ENCODE results near the gene PRKCZ.

Gene PRKCZ

GRCh38 chr1:2080884-2081283, 30.7 kb downstream of the PRKCZ start:
- no peak overlapping the region for H3K4me3 ChIP-seq (ENCODE audit: low read depth in 1 of 2, low read length in 1 of 2)
- H3K27ac ChIP-seq, result no peak overlapping the region
- no peaks in the 10 kb centered on the region for H3K27me3 ChIP-seq
- no peak for TF ChIP-seq CTCF (IDR thresholded peaks at IDR 0.05)
- no peaks in the 10 kb centered on the region for H3K4me1 ChIP-seq (ENCODE audit: control insufficient read depth in 1 of 2, insufficient read depth in 1 of 2, low read depth in 1 of 2, low read length in 1 of 2)
- no peaks in the 10 kb centered on the region for H3K9me3 ChIP-seq
- no peaks in the 10 kb centered on the region for H3K36me3 ChIP-seq

DNA sequence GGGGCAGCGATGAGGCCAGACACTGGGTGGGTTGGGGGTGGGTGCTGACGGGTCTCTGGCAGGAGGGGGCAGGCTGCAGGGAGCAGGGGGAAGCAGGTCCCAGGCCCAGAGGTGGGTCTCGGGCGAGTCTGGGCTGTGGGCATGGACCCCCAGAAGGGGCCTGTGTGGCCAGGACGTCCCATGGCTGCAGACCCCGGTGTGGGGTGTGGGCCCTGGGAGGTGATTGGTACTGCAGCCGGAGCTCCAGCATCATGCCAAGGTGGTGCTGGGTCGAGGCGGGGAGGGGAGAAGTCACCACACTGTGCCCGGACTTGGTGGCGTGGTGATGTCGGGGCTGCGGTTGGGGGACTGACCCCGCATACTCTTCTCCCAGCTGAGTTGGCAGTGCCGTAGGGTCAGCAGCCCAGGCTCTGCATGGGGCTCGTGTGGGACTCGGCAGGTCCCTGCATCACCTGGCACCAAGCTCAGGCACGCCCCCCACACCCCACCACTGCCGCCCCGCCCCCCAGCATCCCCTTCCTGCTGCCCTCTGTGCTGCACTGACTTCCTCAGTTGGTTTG, 31.2 kb downstream of the PRKCZ start:
- TF ChIP-seq CTCF (IDR thresholded peaks at IDR 0.05), result no peak
- Histone ChIP-seq H3K36me3 (no peaks in the 10 kb centered on the region), H3K27ac (no peak overlapping the region), H3K4me1 (ENCODE audit: control insufficient read depth in 1 of 2, insufficient read depth in 1 of 2, low read depth in 1 of 2, low read length in 1 of 2) (no peaks in the 10 kb centered on the region), H3K4me3 (ENCODE audit: low read depth in 1 of 2, low read length in 1 of 2) (no peak overlapping the region), H3K27me3 (no peaks in the 10 kb centered on the region), H3K9me3 (no peaks in the 10 kb centered on the region)

DNA sequence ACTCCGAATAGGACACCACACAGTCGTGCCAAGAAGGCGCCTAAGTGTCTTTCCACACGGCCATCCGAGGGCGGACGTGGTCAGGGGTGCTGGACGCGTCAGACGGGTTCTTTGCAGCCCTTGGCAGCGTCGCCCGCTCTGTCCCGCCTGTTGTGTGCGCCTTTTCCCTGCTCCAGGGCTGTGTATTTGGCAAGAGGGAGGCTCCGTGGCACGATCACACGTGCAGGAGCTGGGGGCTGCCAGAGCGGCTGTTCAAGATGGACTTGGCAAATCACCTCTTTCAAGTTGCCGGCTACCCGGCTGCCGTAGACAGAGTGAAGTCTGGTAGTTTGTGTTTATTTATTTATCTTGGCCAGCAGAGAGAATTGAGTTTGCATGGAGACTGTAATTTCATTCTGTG, 31.9 kb downstream of the PRKCZ start:
- Histone ChIP-seq H3K9me3 (no peaks in the 10 kb centered on the region), H3K36me3 (no peaks in the 10 kb centered on the region), H3K27ac (no peak overlapping the region), H3K4me3 (ENCODE audit: low read depth in 1 of 2, low read length in 1 of 2) (no peak overlapping the region), H3K27me3 (no peaks in the 10 kb centered on the region), H3K4me1 (ENCODE audit: control insufficient read depth in 1 of 2, insufficient read depth in 1 of 2, low read depth in 1 of 2, low read length in 1 of 2) (no peaks in the 10 kb centered on the region)
- no peak for TF ChIP-seq CTCF (IDR thresholded peaks at IDR 0.05)

GRCh38 chr1:2083666-2084065, 33.5 kb downstream of the PRKCZ start:
- Histone ChIP-seq H3K9me3 (no peaks in the 10 kb centered on the region), H3K4me1 (ENCODE audit: control insufficient read depth in 1 of 2, insufficient read depth in 1 of 2, low read depth in 1 of 2, low read length in 1 of 2) (no peaks in the 10 kb centered on the region), H3K27me3 (no peaks in the 10 kb centered on the region), H3K4me3 (ENCODE audit: low read depth in 1 of 2, low read length in 1 of 2) (no peak overlapping the region), H3K36me3 (no peaks in the 10 kb centered on the region), H3K27ac (no peak overlapping the region)
- no peak for TF ChIP-seq CTCF (IDR thresholded peaks at IDR 0.05)

GRCh38 chr1:2084306-2084705, 34.1 kb downstream of the PRKCZ start:
- Histone ChIP-seq H3K27me3 (no peaks in the 10 kb centered on the region), H3K36me3 (no peaks in the 10 kb centered on the region), H3K4me3 (ENCODE audit: low read depth in 1 of 2, low read length in 1 of 2) (no peak overlapping the region), H3K9me3 (no peaks in the 10 kb centered on the region), H3K4me1 (ENCODE audit: control insufficient read depth in 1 of 2, insufficient read depth in 1 of 2, low read depth in 1 of 2, low read length in 1 of 2) (no peaks in the 10 kb centered on the region), H3K27ac (no peak overlapping the region)
- no peak for TF ChIP-seq CTCF (IDR thresholded peaks at IDR 0.05)

DNA sequence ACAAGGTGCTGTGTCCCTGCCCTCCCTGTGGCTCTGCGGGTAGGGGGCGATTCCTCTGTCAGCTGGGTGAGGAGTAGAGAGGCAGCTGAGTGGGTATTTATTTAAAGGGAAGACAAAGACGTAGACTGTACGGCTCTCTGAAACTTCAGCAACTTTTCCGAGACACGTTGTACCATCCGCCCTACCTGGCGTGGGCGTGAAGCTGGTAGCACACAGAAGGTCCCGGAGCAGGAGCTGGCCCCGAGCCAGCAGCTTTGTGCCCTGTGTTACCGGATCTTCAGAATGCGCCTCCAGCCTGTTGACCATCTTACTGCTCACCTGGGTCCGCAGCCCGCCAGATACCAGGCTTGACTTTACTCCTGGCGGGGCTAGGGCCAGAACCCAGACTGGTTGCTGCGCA, 34.9 kb downstream of the PRKCZ start:
- TF ChIP-seq CTCF (IDR thresholded peaks at IDR 0.05), result no peak
- H3K4me3 ChIP-seq (ENCODE audit: low read depth in 1 of 2, low read length in 1 of 2), result no peak overlapping the region
- H3K36me3 ChIP-seq, result no peaks in the 10 kb centered on the region
- no peaks in the 10 kb centered on the region for H3K9me3 ChIP-seq
- H3K27ac ChIP-seq, result no peak overlapping the region
- H3K27me3 ChIP-seq, result no peaks in the 10 kb centered on the region
- H3K4me1 ChIP-seq (ENCODE audit: control insufficient read depth in 1 of 2, insufficient read depth in 1 of 2, low read depth in 1 of 2, low read length in 1 of 2), result no peaks in the 10 kb centered on the region
